Vagina (tissue), 2 donors: ENCODE results near the gene CFAP68. TPM values are rescaled to one million over a fixed set of nuclear protein-coding genes. Genes with fewer than 3 reads are reported as not detected.
A peak's percentile ranks its signal among the peaks of the same experiment; 100 is the strongest.
"Not testable (repeated sequence)": the region's sequence is repeated elsewhere in the genome, so short reads cannot be mapped to it uniquely, and the experiment has no call there.

ENCODE experiments used
- DNase-seq, 2 donors: peaks; one replicate each; pipeline ENCODE4 v3.0.0-alpha.2; 2017; ENCODE audit errors: extremely low spot score in 2 of 2
- H3K27ac ChIP-seq: fragments of 200-600 bp; sonication (generic); one replicate; pipeline ENCODE4 v1.5.1; 2019
- H3K27me3 ChIP-seq: fragments of 200-600 bp; sonication (generic); one replicate; pipeline ENCODE4 v1.5.1; 2019
- H3K36me3 ChIP-seq, 2 donors: fragments of 200-600 bp; sonication (generic); one replicate each; pipeline ENCODE4 v1.5.1; 2017 to 2019
- H3K4me1 ChIP-seq: fragments of 200-600 bp; sonication (generic); one replicate; pipeline ENCODE4 v1.5.1; 2019
- H3K4me3 ChIP-seq, 2 donors: fragments of 200-600 bp; sonication (generic); 1 replicate in 1 of 2; 2 replicates in 1 of 2; pipeline ENCODE4 v1.5.1; 2016 to 2019
- H3K9me3 ChIP-seq: fragments of 200-600 bp; sonication (generic); one replicate; pipeline ENCODE4 v1.5.1; 2019
- CTCF ChIP-seq, 3 experiments: fragments of 450-650 bp in 2 of 3; fragments of 200-600 bp in 1 of 3; sonication (generic) in 1 of 3; IDR thresholded peaks; one replicate each; pipeline ENCODE4 v1.5.1; 2017 to 2019; ENCODE audit warnings: antibody characterized with exemption in 3 of 3, mild to moderate bottlenecking in 2 of 3, moderate library complexity in 2 of 3
- POLR2A ChIP-seq, 2 donors: fragments of 450-650 bp; IDR thresholded peaks; one replicate each; pipeline ENCODE4 v1.6.1; 2017; ENCODE audit warnings: antibody characterized with exemption in 2 of 2, mild to moderate bottlenecking in 2 of 2, moderate library complexity in 2 of 2
- POLR2AphosphoS5 ChIP-seq, 2 donors: sonication (generic); formaldehyde crosslinking; IDR thresholded peaks; one replicate each; pipeline ENCODE4 v1.9.0; 2017; ENCODE audit warnings: antibody characterized with exemption in 2 of 2, mild to moderate bottlenecking in 2 of 2, low read depth in 1 of 2; ENCODE audit not compliant: insufficient read depth in 1 of 2
- intact Hi-C: fragments of 100-400 bp; cut with DNase I; formaldehyde crosslinking; loops from one replicate; pipeline ENCODE4 v1.15.1; 2023
- total RNA-seq: library from RNA; depleted of rRNA; stranded (reverse); fragments of >200 nt; gene quantifications from one replicate; pipeline ENCODE4 v1.2.3, GENCODE V29; 2016

Gene CFAP68
- total RNA-seq, 1 donor from 2014 or later = 22.6 TPM

- Histone ChIP-seq H3K4me3 (peak overlapping the region; percentile 29 to 39), H3K4me1 (peaks cover 31% of the 10 kb centered on the region)
- peak in 1 of 2 donors; percentile 97 for DNase-seq
Observed at GRCh38 chr11:111926505-111927391, 47.4 kb downstream of the CFAP68 start.

GRCh38 chr11:111930472-111930871 is 51.1 kb downstream of the CFAP68 start:
- H3K27me3 ChIP-seq = no peaks in the 10 kb centered on the region
- DNase-seq = no peak
- H3K4me3 ChIP-seq = no peak overlapping the region
- intact Hi-C loops = no loop called here
- H3K36me3 ChIP-seq = no peaks in the 10 kb centered on the region
- peaks cover 16% of the 10 kb centered on the region for H3K4me1 ChIP-seq
- H3K27ac ChIP-seq = no peak overlapping the region
- TF ChIP-seq POLR2A (IDR thresholded peaks at IDR 0.05) = no peak
- no peak for TF ChIP-seq POLR2AphosphoS5 (IDR thresholded peaks at IDR 0.05; ENCODE audit: insufficient read depth in 1 of 2, low read depth in 1 of 2)
- no peak for TF ChIP-seq CTCF (IDR thresholded peaks at IDR 0.05)
- H3K9me3 ChIP-seq = no peaks in the 10 kb centered on the region

More at GRCh38 chr11:111926505-111927391, 47.4 kb downstream of the CFAP68 start:
- intact Hi-C loops = loop anchor here (10.0 kb wide), 1 partner anchor 52 kb away; the partner anchor contains the start of genes ALG9, CFAP68 and FDXACB1
- Histone ChIP-seq H3K27me3 (no peaks in the 10 kb centered on the region), H3K27ac (peak overlapping the region; percentile 71), H3K36me3 (no peaks in the 10 kb centered on the region), H3K9me3 (no peaks in the 10 kb centered on the region)
- TF ChIP-seq POLR2A (IDR thresholded peaks at IDR 0.05) = peak in 1 of 2 donors; percentile 57
- TF ChIP-seq POLR2AphosphoS5 (IDR thresholded peaks at IDR 0.05; ENCODE audit: insufficient read depth in 1 of 2, low read depth in 1 of 2) = peak; percentile 83 to 95
- TF ChIP-seq CTCF (IDR thresholded peaks at IDR 0.05) = no peak

GRCh38 chr11:111932611-111932950 is 53.2 kb downstream of the CFAP68 start:
- H3K36me3 ChIP-seq = no peaks in the 10 kb centered on the region
- H3K4me3 ChIP-seq = no peak overlapping the region
- H3K9me3 ChIP-seq = no peaks in the 10 kb centered on the region
- peaks cover 5% of the 10 kb centered on the region for H3K4me1 ChIP-seq
- no peaks in the 10 kb centered on the region for H3K27me3 ChIP-seq
- H3K27ac ChIP-seq = no peak overlapping the region
- no peak for TF ChIP-seq POLR2A (IDR thresholded peaks at IDR 0.05)
- no peak for TF ChIP-seq POLR2AphosphoS5 (IDR thresholded peaks at IDR 0.05; ENCODE audit: insufficient read depth in 1 of 2, low read depth in 1 of 2)
- no peak for TF ChIP-seq CTCF (IDR thresholded peaks at IDR 0.05)
- intact Hi-C loops = no loop called here
- no peak for DNase-seq

- H3K9me3 ChIP-seq, H3K36me3 ChIP-seq, H3K27me3 ChIP-seq, H3K4me3 ChIP-seq, H3K27ac ChIP-seq, DNase-seq, intact Hi-C loops, H3K4me1 ChIP-seq: not testable (repeated sequence)
Observed at GRCh38 chr11:111933176-111933575, 53.8 kb downstream of the CFAP68 start.

- TF ChIP-seq POLR2AphosphoS5 (IDR thresholded peaks at IDR 0.05; ENCODE audit: insufficient read depth in 1 of 2, low read depth in 1 of 2) = no peak
- no peak for TF ChIP-seq CTCF (IDR thresholded peaks at IDR 0.05)
- TF ChIP-seq POLR2A (IDR thresholded peaks at IDR 0.05) = no peak
- no peak for DNase-seq
- peaks cover 13% of the 10 kb centered on the region for H3K4me1 ChIP-seq
Observed at GRCh38 chr11:111933872-111934271, 54.5 kb downstream of the CFAP68 start.

More at GRCh38 chr11:111933872-111934271, 54.5 kb downstream of the CFAP68 start:
- Histone ChIP-seq H3K9me3 (no peaks in the 10 kb centered on the region), H3K36me3 (no peaks in the 10 kb centered on the region), H3K4me3 (no peak overlapping the region), H3K27me3 (no peaks in the 10 kb centered on the region), H3K27ac (no peak overlapping the region)
- intact Hi-C loops = no loop called here
